Measurements from ENCODE around the gene MOCOS. TPM values are rescaled to one million over a fixed set of nuclear protein-coding genes. Genes with fewer than 3 reads are reported as not detected.

Gene MOCOS
- total RNA-seq, 3 donors from 2014 or later: 5.2 to 9.7 (median 9.1) TPM

Other genes with a start within 250 kb of the MOCOS start
- 10 to 100 TPM; 51.5 to 76.8 (median 59.3) TPM for gene RPRD1A, start 119.9 kb upstream of the MOCOS start, total RNA-seq
- gene SLC39A6, start 58.2 kb upstream of the MOCOS start, total RNA-seq: 100 to 1,000 TPM in 2 of 3 donors, 10 to 100 TPM in 1; 44.8 to 502 (median 235) TPM
- 100 to 1,000 TPM in 2 of 3 donors, 10 to 100 TPM in 1; 66.9 to 165 (median 139) TPM for gene ELP2, start 57.6 kb upstream of the MOCOS start, total RNA-seq
- gene FHOD3, start 110.2 kb downstream of the MOCOS start, total RNA-seq: 10 to 100 TPM in 2 of 3 donors, 1 to 10 TPM in 1; 1.9 to 13.1 (median 13.0) TPM